UCSD-AML1 (cell line): Measurements from ENCODE around the gene IHH.

Source experiments
- DNase-seq: peaks from one replicate; lab custom pipeline; 2025; ENCODE audit not compliant: unreplicated experiment; lab: John Stamatoyannopoulos, UW

Gene IHH

DNA sequence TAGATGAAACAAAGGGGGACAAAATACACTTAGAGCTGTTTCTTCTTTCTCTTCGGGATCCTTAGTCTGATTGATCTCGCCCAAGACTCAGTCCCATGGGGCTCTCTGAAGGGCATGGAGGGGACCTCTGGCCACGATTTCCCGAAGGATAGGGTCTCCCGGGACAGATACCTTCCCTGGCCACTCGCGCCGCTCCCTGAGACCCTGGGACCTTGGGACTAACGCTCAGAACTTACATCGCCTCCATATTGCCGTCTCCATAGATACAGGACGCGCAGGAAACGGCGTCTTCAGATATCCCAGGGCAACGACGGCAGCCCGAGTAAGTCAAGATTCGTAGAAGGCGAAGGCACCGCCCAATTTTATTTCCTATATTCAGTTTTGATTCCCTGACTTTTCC lies 19.5 kb downstream of the IHH start, which contains the start of gene CFAP65:
Gene CFAP65, minus strand, starts transcription at position 265 of the 400 bp plus-strand sequence. CDS start 2,468 bp downstream, outside the sequence.
- DNase-seq = no peak

GRCh38 chr2:219038600-219038999 lies 22.1 kb downstream of the IHH start:
- no peak for DNase-seq

DNA sequence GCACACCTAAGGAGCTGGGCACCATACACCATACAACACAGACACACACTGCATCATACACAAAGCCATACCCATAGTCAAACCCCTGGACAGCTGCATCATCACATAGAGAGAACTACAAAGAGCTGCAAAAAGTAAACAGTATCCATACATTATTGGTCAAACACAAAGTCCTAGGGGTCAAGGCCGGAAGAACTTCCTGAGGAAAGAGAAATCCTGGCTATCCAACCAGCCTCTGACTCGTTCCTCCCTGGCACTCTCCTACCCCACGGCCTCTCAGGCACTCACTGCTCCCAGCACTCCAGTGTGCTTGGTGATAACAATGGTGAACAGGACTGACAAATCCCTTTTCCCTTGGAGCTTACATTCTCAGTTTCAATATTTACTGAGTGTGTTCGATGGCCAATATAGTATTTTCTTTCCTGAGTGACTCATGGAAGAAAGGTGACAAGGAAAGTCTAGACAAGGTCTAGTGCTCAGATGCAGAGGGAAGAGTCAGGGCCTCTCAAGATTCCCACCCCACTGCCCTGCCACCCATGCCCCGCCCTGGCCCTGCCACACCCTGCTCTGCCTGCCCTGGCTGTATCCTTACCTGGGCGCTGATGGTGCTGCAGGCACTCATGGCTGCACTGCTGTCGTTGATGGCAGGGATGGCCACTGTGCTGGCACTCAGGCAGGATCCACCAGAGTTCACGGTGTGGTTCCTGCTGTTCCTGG lies 22.8 kb downstream of the IHH start:
- no peak for DNase-seq

GRCh38 chr2:219035942-219036341 lies 24.8 kb downstream of the IHH start:
- DNase-seq = no peak

DNA sequence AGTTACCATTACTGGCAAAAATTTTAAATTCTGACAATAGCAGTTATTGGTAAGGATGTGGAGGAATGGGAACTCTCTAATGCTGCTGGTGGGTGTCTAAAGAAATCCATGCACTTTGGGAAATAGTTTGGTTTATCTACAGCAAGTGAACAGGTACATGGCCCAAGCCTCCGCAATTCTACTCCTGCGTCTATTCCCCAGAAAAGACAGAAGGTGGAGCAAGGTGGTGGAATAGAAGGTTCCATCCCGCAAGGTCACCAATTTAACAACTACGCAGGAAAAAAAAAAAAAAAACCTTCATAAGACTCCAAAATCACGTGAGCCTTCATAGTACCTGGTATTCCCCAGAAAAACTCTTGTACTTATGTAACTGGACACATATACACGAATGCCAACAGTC lies 25.9 kb downstream of the IHH start:
- no peak for DNase-seq

DNA sequence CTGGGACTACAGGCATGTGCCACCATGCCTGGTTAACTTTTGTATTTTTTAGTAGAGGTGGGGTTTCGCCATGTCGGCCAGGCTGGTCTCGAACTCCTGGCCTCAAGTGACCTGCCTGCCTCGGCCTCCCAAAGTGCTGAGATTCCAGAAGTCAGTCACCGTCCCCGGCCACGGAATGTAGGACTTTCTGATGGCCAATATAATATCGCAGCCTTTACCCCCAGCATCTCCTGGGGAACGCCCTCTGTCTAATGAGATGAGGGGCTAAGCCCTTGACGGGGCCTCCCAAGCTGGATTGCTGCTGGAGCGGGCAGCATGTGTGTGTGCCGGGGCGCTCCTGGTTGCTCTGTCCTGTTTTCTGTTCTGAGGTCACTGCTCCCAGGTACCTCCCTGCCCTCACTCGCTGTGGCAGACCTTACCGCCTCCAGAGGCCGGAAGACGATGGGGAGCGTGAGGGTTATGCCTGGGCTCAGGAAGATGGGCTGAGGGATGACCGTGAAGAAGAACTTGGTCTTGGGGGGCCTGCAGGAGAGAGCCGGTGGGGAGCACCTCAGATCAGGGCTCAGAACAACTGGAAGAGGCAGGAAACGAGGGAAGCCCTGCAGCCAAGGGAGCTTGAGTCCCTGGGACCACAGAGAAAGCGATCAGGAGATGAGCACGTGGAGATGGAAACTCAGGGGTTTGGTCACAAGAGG lies 28.5 kb downstream of the IHH start:
- no peak for DNase-seq

- no peak for DNase-seq
Observed at GRCh38 chr2:219031005-219031738, 29.5 kb downstream of the IHH start.

DNA sequence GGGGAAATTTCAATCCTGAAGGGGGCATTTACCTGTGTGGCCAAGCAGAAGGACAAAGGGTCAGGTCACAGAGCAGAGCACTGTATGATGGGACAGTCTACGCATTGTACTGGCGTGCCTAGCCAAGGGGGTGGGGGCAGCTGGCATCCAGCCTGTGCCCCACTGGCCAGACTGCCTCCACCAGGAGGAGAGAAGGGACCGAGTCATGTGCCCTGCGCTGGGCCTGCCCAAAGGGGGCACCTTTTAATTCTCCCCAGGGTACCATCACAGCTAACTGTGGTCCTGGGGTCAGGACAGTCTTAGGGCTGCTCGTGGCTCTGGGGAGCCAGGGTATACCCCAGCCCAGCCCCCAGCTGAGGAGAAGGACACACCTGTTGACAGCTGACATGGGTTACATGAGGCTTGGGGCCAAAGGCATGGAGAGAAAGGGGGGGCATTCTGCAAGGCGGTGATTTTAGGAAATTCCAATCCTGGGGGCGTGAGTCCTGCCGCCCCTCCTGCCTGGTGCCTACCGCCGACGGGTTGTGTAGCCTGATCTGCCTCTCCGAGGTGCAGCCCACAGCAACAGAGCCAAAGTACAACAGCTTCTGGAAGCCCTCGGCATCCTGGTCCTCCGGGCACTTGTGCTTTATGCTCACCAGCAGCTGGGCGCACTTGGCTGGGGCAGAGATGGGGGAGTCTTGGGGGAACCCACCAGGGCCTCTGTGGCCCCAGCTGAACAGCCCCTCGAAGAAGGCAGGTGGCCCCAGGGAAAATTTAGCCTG lies 30.4 kb downstream of the IHH start:
- no peak for DNase-seq

DNA sequence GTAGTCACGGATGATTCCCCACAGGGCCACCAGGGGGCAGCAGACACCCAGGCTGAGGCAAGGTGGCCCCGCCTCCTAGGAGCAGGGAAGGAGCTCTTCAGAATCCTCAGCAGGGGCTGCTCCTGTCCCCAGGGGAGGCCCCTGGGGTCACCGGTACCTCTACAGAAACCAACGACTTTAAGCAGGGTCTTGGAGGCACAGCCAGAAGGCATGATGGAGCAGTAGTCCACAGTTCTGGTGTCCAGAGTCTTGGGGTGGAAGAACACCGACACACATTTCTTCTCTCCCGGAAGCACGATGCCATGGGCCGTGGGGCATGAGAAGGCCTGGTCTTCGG lies 30.9 kb downstream of the IHH start:
- peak; percentile 76 for DNase-seq

GRCh38 chr2:219028996-219029828 lies 31.5 kb downstream of the IHH start:
- DNase-seq = no peak

DNA sequence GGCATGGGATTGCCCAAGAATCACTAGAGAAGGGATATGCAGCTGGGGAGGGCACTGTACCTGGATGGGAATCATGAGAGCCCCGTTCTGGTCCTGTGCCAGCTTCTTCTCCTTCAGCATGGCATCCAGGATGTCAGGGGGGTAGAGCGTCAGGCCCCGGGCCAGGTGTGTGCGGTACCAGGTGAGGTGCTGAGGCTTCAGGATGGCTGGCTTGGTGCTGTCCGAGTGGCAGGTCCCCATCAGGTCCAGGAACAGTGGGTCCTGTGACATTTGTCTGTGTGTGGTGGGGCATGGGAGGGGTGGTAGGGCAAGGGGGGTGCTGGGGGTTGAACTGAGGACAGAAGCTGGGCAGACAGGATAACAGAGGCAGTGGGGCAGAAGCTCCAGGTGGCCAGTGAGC lies 32.6 kb downstream of the IHH start:
- no peak for DNase-seq

GRCh38 chr2:219027511-219028055 lies 33.1 kb downstream of the IHH start:
- DNase-seq = no peak

- no peak for DNase-seq
Observed at GRCh38 chr2:219026946-219027345, 33.8 kb downstream of the IHH start.

- DNase-seq = no peak
Observed at GRCh38 chr2:219025637-219026585, 34.8 kb downstream of the IHH start.

DNA sequence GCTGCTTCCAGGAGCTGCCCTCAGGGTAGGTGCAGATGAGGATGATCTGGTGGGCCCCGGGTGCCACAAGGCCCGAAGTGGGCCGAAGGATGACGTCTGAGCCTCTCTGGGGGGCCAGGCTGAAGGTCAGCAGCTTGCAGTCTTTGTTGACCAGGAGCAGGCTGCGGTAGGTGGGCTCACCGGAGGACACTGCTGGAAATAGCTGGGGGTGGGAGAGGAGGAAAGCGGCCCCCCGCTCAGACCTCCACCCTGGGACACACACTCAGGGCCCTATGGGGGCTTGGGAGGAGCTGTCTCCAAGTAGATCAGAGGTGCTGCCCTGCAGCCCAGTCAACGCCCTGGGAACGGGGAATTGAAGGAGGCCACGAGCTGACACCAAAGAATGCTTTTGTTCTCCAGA lies 36.7 kb downstream of the IHH start:
- DNase-seq = no peak

DNA sequence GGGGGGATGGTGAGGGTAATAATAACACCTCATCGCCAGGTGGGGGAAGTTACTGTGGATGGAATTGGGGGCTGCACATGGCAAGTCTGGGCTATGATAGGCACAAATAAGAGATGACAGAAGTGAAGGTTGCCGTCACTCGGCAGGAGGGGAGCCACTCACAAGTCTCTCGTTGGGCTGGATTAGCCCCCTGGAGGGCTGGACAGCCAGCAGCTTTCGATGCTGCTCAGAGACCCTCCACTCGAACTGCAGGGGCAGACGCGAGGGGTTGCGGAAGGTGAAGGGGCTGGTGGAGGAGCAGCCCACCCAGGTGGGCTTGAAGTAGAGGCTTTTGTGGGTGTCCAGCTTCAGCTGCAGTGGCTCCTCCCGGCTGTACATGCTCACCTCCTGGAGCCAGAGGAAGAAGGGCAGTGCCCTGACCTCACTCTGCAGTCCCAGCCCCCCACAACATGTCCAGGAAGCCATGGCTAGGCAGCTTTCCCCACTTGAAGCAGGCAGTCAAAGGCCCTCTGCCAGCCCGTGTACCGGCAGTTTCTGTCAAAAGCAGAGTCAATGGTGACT lies 37.6 kb downstream of the IHH start:
- DNase-seq = no peak

GRCh38 chr2:219022616-219023015 lies 38.1 kb downstream of the IHH start:
- DNase-seq = no peak

GRCh38 chr2:219022041-219022440 lies 38.7 kb downstream of the IHH start:
- DNase-seq = no peak

DNA sequence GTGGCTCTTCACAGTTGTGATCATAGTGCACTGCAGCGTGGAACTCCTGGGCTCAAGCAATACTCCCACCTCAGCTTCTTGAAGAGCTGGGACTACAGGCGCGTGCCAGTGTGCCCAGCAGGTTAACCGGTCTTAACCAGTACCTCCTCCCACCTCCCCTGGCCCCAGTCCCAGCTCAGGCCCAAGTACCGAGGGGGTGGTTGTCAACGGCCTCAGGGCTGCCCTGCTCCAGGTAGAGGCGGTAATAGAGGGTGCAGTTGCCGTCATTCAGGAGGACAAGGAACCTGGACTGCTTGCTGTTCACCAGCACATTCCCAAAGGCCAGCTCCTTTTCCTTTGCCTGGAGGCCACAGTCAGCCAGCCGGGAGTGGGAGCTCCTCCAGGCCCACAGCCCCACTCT lies 39.1 kb downstream of the IHH start:
- DNase-seq = no peak
